ENCODE measurements around the gene WDR31.
A peak's percentile ranks its signal among the peaks of the same experiment; 100 is the strongest.
"Not testable (repeated sequence)": the region's sequence is repeated elsewhere in the genome, so short reads cannot be mapped to it uniquely, and the experiment has no call there.

The WDR31 gene

GRCh38 chr9:113340011-113340699, at the start of gene WDR31:
Gene WDR31 (minus strand): TSS chr9:113340275. CDS start chr9:113332022, 8,253 bp downstream.
- peak; percentile 78 for DNase-seq

GRCh38 chr9:113389451-113389850, 49.4 kb upstream of the WDR31 start:
- no peak for DNase-seq

GRCh38 chr9:113388833-113389232, 48.8 kb upstream of the WDR31 start:
- no peak for DNase-seq

- DNase-seq = no peak
Measured at GRCh38 chr9:113387560-113388230, 47.6 kb upstream of the WDR31 start.

- no peak for DNase-seq
Measured at GRCh38 chr9:113386571-113387393, 46.7 kb upstream of the WDR31 start.

- no peak for DNase-seq
Measured at GRCh38 chr9:113381909-113382411, 41.9 kb upstream of the WDR31 start.

- not testable (repeated sequence) for DNase-seq
Measured at GRCh38 chr9:113381441-113381840, 41.4 kb upstream of the WDR31 start.

- DNase-seq = no peak
Measured at GRCh38 chr9:113380869-113381378, 40.8 kb upstream of the WDR31 start.

- DNase-seq = not testable (repeated sequence)
Measured at GRCh38 chr9:113379829-113380210, 39.7 kb upstream of the WDR31 start.

- not testable (repeated sequence) for DNase-seq
Measured at GRCh38 chr9:113379094-113379828, 39.2 kb upstream of the WDR31 start.

- DNase-seq = peak; percentile 47
Measured at GRCh38 chr9:113376634-113377567, 36.8 kb upstream of the WDR31 start, which contains the start of gene HDHD3. Gene HDHD3 (minus strand): TSS chr9:113376986. CDS start chr9:113374354, 2,632 bp downstream.

- DNase-seq = no peak
Measured at GRCh38 chr9:113375057-113376023, 35.3 kb upstream of the WDR31 start.

- no peak for DNase-seq
Measured at GRCh38 chr9:113373676-113374392, 33.8 kb upstream of the WDR31 start.

GRCh38 chr9:113373256-113373655, 33.2 kb upstream of the WDR31 start:
- no peak for DNase-seq

GRCh38 chr9:113372059-113372458, 32.0 kb upstream of the WDR31 start:
- DNase-seq = no peak

- DNase-seq = no peak
Measured at GRCh38 chr9:113370806-113371325, 30.8 kb upstream of the WDR31 start.

GRCh38 chr9:113369855-113370140, 29.7 kb upstream of the WDR31 start:
- DNase-seq = no peak

- DNase-seq = no peak
Measured at GRCh38 chr9:113368982-113369854, 29.1 kb upstream of the WDR31 start.

All from kidney glomerular epithelial cell (primary cell).